Activated CD4-positive, CD25-positive, alpha-beta regulatory T cell treated with anti-CD3 and anti-CD28 coated beads, Interleukin-2, amount 50 U/mL, for 24 hours (primary cell): ENCODE measurements around the gene ZNF367.

Source experiments
- ATAC-seq, 2 donors: fragments of 150-1000 bp; cut with Tn5 transposase; one replicate each; pipeline ENCODE4 v1.10.0; 2021; ENCODE audit warnings: mild to moderate bottlenecking in 1 of 2, moderate library complexity in 1 of 2

Gene ZNF367

DNA sequence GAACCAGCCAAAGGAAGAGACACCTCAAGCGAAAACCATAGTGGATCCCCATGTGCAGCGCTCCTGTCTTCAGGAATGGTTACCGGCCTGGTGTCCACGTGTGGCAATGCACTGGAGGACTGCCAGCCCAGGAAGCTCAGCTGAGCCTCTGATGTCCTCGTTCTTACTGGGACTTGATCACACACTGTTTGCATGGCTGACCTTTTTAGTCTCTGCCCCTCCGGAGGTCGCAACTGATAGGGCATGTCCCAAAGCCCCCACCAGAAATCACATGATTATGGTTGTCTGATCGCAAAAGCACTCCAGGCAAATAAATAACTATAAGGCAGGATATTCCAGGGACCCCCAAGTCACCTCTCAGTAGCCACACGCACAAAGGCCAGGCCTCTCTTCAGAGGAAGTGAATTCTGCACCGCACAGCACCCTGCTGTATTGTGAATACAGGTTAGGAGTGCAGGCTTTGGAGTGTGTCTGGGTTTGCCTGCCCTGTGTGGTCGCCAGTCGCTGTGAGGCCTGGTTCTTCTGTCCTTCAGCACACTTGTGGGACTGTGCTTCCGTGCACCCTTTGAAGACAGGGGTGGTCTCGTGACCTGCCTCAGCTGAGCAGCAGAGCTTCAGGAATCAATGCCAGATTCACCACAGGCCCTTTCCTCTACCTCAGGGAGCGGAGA, 18.4 kb upstream of the ZNF367 start:
- no peak for ATAC-seq

DNA sequence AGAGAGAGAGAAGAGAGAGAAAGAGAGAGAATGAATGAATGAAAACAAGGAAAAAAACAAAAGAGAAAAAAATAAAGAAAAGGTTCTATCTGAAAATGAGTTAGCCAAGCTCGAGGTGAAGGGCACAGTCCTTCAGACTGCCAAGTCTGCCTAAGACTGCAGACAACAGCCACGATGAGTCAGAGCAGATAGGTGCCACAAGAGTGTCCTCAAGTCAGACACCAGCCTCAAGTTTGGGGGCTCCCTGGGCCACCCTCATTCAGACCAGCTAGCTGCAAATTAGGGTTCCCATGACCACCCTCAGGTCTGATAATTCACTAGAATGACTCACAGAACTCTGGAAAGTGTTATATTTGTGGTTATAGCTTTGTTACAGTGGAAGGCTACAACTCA, 17.9 kb upstream of the ZNF367 start:
- ATAC-seq, result peak in 1 of 2 donors; percentile 36

DNA sequence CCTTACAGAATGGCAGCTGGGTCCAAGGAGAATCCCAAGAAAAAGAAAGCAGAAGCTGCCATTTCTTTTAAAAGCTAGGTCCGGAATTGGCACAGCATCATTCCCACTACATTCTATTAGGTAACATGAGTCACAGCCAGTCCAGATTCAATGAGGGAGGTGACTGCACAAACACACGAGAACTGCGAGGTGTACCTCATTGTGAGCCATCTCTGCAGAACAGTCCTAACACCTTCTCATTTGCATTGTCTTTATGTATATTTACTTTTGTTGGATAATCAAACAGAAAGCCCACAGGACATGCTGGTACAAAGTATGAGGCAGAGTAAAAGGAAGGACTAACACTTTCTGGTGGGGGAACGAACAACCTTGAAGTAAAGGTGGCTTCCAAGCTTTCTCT, 17.2 kb upstream of the ZNF367 start:
- no peak for ATAC-seq

DNA sequence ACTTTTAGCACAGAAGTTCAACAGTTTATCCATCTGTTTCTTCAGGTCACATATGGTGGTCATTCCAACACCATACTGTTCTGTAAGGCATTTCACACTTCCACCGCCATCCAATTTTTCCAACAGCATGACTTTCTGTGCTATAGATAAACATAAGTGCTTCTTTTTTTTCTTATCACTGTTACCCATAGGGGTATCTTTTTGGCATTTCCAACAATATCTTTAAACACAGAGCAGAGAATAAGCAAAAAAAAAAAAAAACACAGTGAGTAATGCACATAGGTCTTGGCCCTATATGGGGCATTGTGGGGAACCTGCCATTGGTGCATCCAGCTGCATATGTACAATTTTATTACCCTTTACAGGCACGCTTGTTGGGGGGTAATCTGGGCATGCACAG, 12.2 kb upstream of the ZNF367 start:
- ATAC-seq, result no peak

- no peak for ATAC-seq
Measured at GRCh38 chr9:96429732-96430131, 11.6 kb upstream of the ZNF367 start.

- ATAC-seq, result no peak
Measured at GRCh38 chr9:96425500-96426169, 7.5 kb upstream of the ZNF367 start.

DNA sequence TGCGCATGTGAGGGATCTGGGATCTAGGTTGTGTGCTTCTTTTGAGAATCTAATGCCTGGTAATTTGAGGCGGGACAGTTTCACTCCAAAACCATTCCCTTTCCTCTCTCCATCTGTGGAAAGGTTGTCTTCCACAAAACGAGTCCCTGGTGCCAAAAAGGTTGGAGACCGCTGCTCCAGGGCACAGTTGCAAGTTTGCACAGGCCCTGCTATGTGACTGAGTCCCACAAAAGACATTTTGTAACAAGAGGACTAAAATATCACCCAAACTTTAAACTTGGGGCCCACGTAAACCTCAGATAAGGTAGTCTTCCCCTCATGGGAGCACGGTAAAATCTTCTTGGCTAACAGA, 5.8 kb upstream of the ZNF367 start:
- no peak for ATAC-seq

DNA sequence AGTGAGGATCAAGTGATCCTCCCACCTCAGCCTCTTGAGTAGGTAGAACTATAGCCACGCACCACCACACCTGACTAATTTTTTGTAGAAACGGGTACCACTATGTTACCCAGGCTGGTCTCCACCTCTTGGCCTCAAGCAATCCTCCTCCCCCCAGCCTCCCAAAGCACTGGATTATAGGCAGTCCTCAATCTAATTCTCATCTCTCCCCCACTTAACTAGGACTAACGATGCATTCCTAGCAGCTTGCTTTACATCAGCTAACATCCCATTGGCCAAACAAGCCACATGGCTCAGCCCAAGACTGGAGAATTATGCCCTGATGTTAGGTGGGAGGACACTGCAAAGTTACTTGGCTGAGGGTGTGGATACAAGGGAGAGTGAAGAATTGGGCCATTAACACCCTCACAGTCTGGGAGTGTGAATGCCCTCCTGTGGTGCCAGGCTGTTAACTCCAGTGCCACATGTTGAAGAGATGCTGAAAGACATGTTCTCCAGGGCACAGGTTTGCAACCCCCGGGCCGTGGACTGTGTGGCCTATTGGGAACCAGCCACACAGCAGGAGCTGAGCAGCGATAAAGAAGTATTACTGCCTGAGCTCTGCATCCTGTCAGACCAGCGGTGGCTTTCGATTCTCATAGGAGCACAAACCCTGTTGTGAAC, 5.3 kb upstream of the ZNF367 start:
- ATAC-seq, result no peak

- no peak for ATAC-seq
Measured at GRCh38 chr9:96420468-96421219, 2.5 kb upstream of the ZNF367 start.

GRCh38 chr9:96419691-96419969, 1.5 kb upstream of the ZNF367 start:
- no peak for ATAC-seq

DNA sequence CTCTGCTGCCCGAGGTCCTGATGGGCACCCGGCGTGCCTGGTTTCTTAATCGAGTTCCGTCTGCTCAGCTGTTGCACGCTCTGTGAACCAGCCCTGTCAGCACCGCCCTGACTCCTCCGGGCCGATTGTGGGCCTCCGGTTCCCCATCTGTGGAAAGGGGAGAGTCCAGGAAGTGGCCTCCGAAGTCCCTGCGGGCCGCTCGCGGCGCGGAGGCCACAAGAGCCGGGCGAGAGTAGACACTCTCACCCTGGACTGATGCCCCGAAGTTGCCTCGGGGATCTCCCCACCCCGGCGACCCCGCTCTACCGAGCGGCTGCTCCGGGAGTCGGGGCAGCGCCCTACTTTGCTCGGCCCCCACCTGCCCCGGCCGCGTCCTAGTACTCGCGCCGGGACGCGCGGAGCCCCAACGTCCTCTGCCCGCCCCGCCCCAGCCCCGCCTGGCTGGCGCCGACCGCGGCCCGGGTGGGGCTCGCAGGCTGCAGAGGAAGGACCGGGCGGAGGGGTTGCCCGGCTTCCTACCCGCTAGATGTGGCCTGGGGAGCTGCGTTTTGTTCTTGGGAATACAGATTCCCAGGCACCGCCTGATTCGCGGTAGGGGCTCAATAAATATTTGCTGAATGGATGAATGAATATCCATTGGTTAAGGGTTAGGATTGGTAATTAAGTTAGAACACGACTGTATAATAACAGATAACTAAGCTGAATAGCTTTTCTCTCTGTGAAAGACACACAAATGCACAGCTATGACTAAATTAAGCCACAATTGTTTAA, 935 bp upstream of the ZNF367 start:
- peak; percentile 14 to 15 for ATAC-seq

DNA sequence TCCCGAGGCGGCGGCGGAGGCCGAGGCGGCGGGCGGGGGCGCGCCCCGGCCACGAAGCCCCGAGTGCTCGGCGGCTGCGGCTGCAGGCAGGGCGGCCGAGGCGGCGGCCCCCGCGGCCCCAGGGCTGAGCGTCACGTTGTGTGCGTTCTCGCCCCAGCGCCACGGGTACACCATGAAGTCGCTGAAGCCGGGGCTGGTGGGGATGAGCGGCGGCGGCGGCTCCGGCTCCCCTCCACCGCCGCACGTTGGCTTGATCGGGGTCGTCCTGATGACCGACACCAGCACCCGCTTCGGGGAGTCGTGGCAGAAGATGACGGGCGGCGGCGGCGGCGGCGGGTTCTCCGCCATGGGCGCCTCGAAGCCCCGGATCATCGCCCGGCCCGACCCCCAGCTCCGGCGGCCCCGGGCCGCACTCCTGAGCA, 498 bp downstream of the ZNF367 start:
- peak in 1 of 2 donors; percentile 1 for ATAC-seq

DNA sequence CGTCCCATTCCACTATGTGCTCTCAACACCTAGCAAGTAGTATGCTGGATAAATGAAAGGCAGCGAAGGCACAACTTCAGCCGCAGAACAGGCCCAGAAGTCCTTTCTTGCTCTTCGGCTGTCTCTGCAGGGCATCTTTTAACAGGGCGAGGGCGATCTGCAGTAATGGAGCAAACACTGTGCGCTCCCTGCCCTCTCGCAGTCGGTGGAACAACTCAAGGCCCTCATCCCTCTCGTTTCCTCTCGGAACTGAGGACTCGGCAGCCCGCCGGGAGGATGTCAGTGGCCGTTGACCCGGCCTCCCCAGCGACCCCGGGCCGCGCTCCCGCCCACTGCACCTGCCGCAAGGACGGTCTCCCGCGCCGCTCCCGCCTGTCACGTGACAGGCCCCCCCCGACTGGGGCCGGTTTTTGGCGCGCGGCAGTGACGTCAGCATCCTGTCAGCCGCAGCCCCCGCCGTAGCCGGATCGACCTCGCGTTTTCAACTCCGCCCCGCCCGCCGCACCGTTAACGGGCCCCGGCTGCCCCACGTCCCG, 1.1 kb downstream of the ZNF367 start:
- peak; percentile 15 to 22 for ATAC-seq

DNA sequence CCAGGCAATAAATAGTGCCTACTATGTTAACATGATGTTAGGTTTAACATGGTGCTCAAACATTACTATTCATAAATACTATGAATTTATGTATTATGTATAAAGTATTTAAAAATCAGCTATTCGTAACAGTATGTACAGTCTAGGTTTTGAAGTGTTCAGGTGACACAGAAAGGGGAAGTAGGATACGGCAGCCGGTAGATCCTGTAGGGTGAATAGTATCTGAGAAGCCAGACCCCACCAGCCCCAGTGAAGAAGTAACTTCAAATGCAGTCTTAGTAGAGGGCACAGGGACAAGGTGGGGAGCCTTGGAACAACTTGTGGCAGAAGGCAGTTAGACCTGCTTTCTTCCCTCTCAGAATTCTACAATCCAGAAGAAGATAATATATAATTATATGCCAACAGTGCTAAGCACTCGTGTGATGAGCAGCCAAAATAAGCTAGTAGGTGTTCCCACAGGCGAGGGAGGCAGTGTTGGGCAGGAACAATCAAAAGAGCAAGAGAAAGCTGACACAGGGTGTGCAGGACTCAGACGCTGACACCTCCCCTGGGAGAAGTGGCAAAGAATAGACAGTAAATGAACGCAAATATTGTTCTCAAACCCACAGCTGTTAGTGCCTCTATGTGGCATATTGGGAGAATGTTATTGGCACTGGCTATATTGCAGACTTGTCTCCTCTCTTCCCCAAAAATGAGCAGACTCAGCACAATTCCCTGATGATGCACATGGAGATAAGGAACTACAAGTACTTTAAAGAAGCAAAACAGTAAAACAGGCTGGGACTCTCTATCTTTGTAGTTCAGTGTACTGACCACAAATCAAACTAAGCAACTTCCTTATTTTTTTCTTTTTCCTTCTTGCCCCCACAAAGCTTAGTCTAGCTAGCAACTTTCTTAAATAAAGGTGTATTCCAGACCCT, 4.6 kb downstream of the ZNF367 start:
- ATAC-seq, result no peak

- no peak for ATAC-seq
Measured at GRCh38 chr9:96412174-96412913, 5.8 kb downstream of the ZNF367 start.

DNA sequence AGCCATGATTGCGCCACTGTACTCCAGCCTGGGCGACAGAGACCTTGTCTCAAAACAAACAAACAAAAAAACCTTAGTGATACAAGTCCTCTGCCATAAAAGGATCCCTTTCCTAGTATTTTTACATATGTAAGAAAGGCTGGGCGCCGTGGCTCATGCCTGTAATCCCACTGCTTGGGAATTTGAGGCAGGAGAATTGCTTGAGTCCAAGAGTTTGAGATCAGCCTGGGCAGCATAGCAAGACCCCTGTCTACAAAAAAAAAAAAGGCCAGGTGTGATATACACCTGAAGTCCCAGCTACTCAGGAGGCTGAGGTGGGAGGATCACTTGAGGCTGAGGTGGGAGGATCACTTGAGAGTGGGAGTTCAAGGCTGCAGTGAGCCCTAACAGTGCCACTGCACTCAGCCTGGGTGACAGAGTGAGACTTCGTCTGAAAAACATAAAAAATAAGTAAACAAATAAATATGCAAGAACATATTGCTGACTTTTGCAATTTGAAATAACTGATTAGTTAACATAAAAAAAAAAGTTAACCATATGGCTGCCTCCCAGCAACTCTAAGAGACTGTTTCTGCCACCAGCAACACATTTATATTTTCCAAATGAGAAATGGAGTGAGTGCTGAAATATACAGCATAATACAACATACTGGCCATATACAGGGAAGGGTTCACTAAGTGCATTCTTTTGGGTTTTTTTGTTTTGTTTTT, 6.9 kb downstream of the ZNF367 start:
- no peak for ATAC-seq

GRCh38 chr9:96408409-96409280, 9.5 kb downstream of the ZNF367 start:
- ATAC-seq, result peak; percentile 36 to 61

DNA sequence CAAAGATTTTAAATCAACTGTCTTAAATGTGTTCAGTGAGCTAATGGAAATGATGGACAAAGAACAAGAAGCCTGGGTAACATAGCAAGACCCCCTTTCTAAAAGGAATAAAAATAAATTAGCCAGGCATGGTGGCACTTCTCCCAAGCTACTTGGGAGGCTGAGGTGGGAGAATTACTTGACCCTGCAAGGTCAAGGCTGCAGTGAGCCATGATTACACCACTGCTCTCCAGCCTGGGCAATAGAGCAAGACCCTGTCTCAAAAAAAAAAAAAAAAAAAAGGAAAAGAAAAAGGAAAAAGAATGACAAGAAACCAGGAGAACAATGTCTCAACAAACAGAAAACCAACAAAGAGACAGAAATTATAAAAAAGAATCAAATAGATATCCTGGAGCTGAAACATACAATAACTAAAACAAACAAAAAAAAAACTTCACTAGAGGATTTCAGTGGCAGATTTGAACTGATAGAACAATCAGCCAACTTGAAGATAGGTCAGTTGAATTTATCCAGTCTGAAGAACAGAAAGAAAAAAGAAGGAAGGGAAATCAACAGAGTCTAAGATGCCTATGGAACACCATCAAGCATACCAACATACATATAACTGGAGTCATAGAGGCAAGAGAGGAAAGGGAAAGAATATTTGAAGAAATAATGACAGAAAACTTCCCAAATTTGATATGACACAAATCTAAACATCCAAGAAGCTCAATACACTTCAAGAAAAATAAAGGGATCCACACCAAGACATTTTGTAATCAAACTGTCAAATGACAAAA, 17.8 kb downstream of the ZNF367 start:
- no peak for ATAC-seq
